ENCODE measurements around the gene IFT88.

GRCh38 chr13:20700288-20700687 lies 133.3 kb downstream of the IFT88 start:
- TF ChIP-seq CTCF (IDR thresholded peaks at IDR 0.05) (no peak), REST (IDR thresholded peaks at IDR 0.05; ENCODE audit: insufficient read depth in 1 of 2, low read depth in 2 of 2, low read length in 1 of 2) (no peak), TCF7L2 (IDR thresholded peaks at IDR 0.05; ENCODE audit: low read depth, low read length) (no peak), POLR2AphosphoS5 (IDR thresholded peaks at IDR 0.05; ENCODE audit: low read depth, low read length) (no peak), SIN3A (IDR thresholded peaks at IDR 0.05; ENCODE audit: borderline replicate concordance, insufficient read depth, low read depth, low read length) (no peak)

Data from Panc1 (cell line).